HS-5 (cell line): ENCODE data around the gene CLCNKA.
"Not testable (repeated sequence)": the region's sequence is repeated elsewhere in the genome, so short reads cannot be mapped to it uniquely, and the experiment has no call there.

Experiments used
- DNase-seq: peaks from one replicate; pipeline ENCODE4 v3.0.0-alpha.2; 2012; ENCODE audit warnings: low read depth

Gene CLCNKA

GRCh38 chr1:16017461-16018303, 4.2 kb upstream of the CLCNKA start, which contains the start of gene HSPB7:
TSS of gene HSPB7 (minus strand) at chr1:16018043. CDS start at chr1:16017963, 80 bp downstream.
- DNase-seq: no peak

- no peak for DNase-seq
Observed at GRCh38 chr1:16018308-16018707, 3.5 kb upstream of the CLCNKA start.

- DNase-seq: no peak
Observed at GRCh38 chr1:16018749-16019643, 2.8 kb upstream of the CLCNKA start.

- DNase-seq: no peak
Observed at GRCh38 chr1:16019644-16020277, 2.1 kb upstream of the CLCNKA start.

- no peak for DNase-seq
Observed at GRCh38 chr1:16020325-16020724, 1.5 kb upstream of the CLCNKA start.

- DNase-seq: not testable (repeated sequence)
Observed at GRCh38 chr1:16020878-16021277, 958 bp upstream of the CLCNKA start.

GRCh38 chr1:16022393-16022792, 557 bp downstream of the CLCNKA start:
- no peak for DNase-seq

- no peak for DNase-seq
Observed at GRCh38 chr1:16023050-16023653, 1.3 kb downstream of the CLCNKA start.

- not testable (repeated sequence) for DNase-seq
Observed at GRCh38 chr1:16026302-16026701, 4.5 kb downstream of the CLCNKA start.

GRCh38 chr1:16026723-16027484, 5.1 kb downstream of the CLCNKA start:
- no peak for DNase-seq

GRCh38 chr1:16028237-16029002, 6.6 kb downstream of the CLCNKA start:
- DNase-seq: no peak

GRCh38 chr1:16029003-16029268, 7.1 kb downstream of the CLCNKA start:
- DNase-seq: not testable (repeated sequence)

- no peak for DNase-seq
Observed at GRCh38 chr1:16029288-16029687, 7.5 kb downstream of the CLCNKA start.

GRCh38 chr1:16031551-16031950, 9.7 kb downstream of the CLCNKA start:
- no peak for DNase-seq

GRCh38 chr1:16032388-16033102, 10.7 kb downstream of the CLCNKA start:
- DNase-seq: peak; percentile 42

- not testable (repeated sequence) for DNase-seq
Observed at GRCh38 chr1:16033103-16033632, 11.3 kb downstream of the CLCNKA start.

- not testable (repeated sequence) for DNase-seq
Observed at GRCh38 chr1:16036461-16036860, 14.6 kb downstream of the CLCNKA start.

GRCh38 chr1:16038620-16038912, 16.7 kb downstream of the CLCNKA start:
- DNase-seq: no peak

- DNase-seq: not testable (repeated sequence)
Observed at GRCh38 chr1:16039871-16040270, 18.0 kb downstream of the CLCNKA start.

GRCh38 chr1:16041200-16041599, 19.4 kb downstream of the CLCNKA start:
- no peak for DNase-seq
